HG02678 (cell line): ENCODE data around the gene TUB.

Source experiments
- ATAC-seq: cut with Tn5 transposase; IDR thresholded peaks from one replicate; pipeline ENCODE4 v1.9.1; 2021; ENCODE audit warnings: mild to moderate bottlenecking, moderate library complexity; ENCODE audit not compliant: unreplicated experiment

The TUB gene

DNA sequence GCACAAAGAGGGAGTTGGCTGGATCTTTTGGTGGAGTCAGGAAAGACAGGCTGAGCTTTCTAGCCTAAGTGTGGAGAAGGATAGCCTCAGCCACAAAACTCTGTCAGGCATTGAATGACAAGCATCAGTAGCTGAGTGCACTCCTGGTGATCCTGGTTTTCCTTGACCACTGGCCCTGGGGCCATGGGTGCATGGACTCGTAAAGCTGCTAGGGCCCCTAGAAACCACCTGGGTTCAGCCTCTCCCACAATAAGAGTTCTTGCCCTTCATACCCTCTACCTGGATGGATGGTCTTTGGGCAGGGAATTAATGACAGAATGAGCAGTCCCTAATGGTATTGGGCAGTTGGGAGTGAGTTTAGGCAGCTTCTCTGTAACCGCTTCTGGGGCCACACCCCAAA lies 22.9 kb downstream of the TUB start:
- ATAC-seq: no peak

DNA sequence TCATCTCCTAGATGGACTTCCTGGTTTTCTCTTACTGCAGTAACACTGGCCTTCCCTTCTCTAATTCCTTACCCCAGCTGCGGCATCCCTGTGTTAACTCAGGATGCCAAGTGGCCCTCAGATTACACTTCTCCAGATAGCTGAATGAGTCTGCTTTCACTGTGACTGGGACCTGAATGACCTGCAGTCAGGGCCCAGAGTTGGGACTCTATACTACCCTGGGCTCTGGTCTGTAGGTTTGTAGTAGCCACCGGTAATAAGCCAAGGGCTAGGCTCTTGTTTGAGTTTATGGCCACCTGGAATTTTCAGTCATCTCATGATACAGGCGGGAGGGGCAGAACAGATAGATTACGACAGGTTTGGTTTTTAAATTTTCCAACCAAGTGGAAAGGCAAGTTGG lies 24.1 kb downstream of the TUB start:
- ATAC-seq: no peak

GRCh38 chr11:8105666-8106065 lies 24.7 kb downstream of the TUB start:
- no peak for ATAC-seq

- ATAC-seq: no peak
These were observed 25.7 kb downstream of the TUB start for GRCh38 chr11:8106679-8107078.

DNA sequence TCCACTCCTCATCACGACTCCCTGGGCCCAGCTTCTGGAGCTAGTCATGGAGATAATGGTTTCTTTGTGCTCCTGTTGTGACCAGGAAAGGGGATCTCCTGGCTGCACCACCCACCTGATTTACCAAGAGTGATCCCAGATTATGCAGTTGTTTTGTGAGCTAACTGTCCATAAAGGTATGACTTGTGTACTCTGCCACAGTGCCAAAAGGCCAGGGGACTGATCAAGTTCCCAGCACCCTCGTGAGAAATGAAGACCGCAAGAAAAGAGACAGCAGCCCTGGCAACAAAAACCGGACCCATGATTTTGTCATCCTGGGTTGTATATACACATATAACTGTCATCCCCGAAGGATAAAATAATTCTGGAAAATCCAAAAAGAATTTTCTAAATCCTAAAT lies 26.6 kb downstream of the TUB start:
- no peak for ATAC-seq

- no peak for ATAC-seq
These were observed 27.4 kb downstream of the TUB start for GRCh38 chr11:8108421-8108820.

GRCh38 chr11:8109675-8110074 lies 28.7 kb downstream of the TUB start:
- ATAC-seq: no peak

- no peak for ATAC-seq
These were observed 29.4 kb downstream of the TUB start for GRCh38 chr11:8110396-8110795.

DNA sequence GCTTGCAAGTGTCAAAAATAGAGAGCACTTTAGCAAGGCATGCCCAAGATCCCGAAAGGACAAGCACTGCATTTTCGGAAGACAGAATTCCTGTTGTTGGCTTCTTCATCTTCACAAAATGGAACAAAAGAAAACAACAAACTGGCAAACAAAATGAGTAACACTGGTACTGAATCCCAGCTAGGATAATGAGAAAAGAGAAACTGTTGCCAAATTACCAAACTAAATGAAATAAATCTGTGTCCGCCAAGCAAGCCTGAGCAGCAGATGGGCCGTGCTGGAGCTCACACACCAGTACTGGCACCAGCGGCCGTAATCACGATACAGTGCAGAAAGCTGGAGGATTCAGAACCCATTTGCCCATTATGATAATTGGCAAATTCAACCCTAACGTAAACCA lies 30.6 kb downstream of the TUB start:
- ATAC-seq: no peak

GRCh38 chr11:8122173-8122764 lies 41.3 kb downstream of the TUB start:
- no peak for ATAC-seq

DNA sequence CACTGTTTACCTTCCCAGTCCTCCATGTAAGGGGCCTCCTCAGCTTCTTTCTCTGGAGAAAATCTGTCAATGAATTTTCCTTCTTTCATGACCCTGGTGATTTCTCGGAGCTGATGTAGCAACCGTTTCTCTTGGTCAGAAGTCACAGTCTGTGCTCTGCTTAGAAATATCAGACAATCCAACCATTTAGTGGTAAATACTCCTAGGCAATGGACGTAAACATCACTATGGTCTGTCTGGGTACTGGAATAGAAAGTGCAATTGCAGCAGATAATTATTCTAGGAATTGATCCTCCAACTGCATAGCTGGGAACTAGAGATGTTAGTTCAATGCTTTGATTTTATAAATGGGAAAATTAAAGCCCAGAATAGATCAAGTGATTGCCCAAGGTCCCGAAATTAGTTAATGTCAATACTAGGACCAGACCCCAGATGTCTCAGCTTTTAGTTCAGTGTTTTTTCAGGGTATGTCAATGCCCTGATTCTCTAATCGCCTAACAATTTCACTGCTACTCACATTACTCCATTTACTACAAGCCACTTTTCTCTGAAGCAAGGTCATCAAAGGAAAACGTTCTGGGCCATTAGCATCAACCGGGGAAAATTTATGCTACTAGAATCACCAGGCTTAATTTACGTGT lies 45.8 kb downstream of the TUB start:
- no peak for ATAC-seq

DNA sequence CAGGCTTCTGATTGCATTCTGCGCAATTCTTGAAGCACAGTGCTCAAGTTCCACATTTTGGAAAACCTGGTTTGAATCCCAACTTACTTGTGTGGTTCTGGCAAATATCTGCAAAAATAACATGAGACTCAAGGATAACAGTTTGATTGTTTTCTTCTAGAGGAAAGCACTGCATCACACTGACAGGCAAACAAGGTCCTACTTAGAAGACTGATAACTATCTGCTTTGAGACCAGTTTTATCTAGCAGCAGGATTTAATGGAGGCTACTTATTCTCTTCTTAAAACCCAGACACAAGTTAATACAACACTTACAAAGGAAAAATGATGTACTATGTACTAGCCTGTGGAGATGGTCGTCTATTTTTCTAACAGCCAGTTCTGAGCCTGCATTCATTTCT lies 46.4 kb downstream of the TUB start:
- ATAC-seq: no peak

- no peak for ATAC-seq
These were observed 57.5 kb downstream of the TUB start for GRCh38 chr11:8138526-8138925.

- no peak for ATAC-seq
These were observed 68.7 kb downstream of the TUB start for GRCh38 chr11:8149726-8150125.
